Calu3 (cell line): ENCODE data around the gene MYLK. TPM values are rescaled to one million over a fixed set of nuclear protein-coding genes. Genes with fewer than 3 reads are reported as not detected.

Experiments
- BruUV-seq: library from RNA; stranded (reverse); fragments of 400-500 nt; replicated peaks from 2 replicates; lab custom pipeline; 2021; lab: Mats Ljungman, UMichigan
- CTCF ChIA-PET: fragments of 300-600 bp; sonication (Branson Sonifier 250); formaldehyde crosslinking; loops from one replicate; lab custom pipeline; 2022; ENCODE audit warnings: antibody characterized with exemption; lab: Charles Lee
- DNase-seq: peaks from one replicate; pipeline ENCODE4 v3.0.0; 2022
- H3K27ac Mint-ChIP-seq: one replicate; pipeline ENCODE4 v1.8.0; 2022; ENCODE audit warnings: mixed read lengths; ENCODE audit not compliant: unreplicated experiment
- H3K27me3 Mint-ChIP-seq: one replicate; pipeline ENCODE4 v1.8.0; 2022; ENCODE audit warnings: mixed read lengths; ENCODE audit not compliant: unreplicated experiment
- H3K36me3 Mint-ChIP-seq: one replicate; pipeline ENCODE4 v1.8.0; 2022; ENCODE audit warnings: mild to moderate bottlenecking, moderate library complexity, mixed read lengths; ENCODE audit not compliant: insufficient read depth, unreplicated experiment
- H3K4me1 Mint-ChIP-seq: one replicate; pipeline ENCODE4 v1.8.0; 2022; ENCODE audit warnings: mild to moderate bottlenecking, low read depth, mixed read lengths; ENCODE audit not compliant: unreplicated experiment
- H3K4me3 Mint-ChIP-seq: one replicate; pipeline ENCODE4 v1.8.0; 2022; ENCODE audit warnings: mild to moderate bottlenecking, low read depth, moderate library complexity, mixed read lengths; ENCODE audit not compliant: unreplicated experiment
- H3K9me3 Mint-ChIP-seq: one replicate; pipeline ENCODE4 v1.8.0; 2022; ENCODE audit warnings: low read depth, mixed read lengths; ENCODE audit not compliant: unreplicated experiment
- intact Hi-C: fragments of 100-400 bp; cut with micrococcal nuclease; formaldehyde crosslinking; loops from one replicate; pipeline ENCODE4 v1.10.0; 2022; ENCODE audit not compliant: unreplicated experiment
- total RNA-seq: library from RNA; stranded (reverse); gene quantifications from 2 replicates; pipeline ENCODE4 v1.2.3, GENCODE V29; 2022
- TF ChIP-seq, protein P1 (sequence below): fragments of 200-600 bp; IDR thresholded peaks from one replicate; pipeline ENCODE4 v1.8.0; 2022; ENCODE audit warnings: antibody characterized with exemption; ENCODE audit not compliant: unreplicated experiment

The MYLK gene
- total RNA-seq, 1 experiment from 2014 or later: 10.7 TPM

DNA sequence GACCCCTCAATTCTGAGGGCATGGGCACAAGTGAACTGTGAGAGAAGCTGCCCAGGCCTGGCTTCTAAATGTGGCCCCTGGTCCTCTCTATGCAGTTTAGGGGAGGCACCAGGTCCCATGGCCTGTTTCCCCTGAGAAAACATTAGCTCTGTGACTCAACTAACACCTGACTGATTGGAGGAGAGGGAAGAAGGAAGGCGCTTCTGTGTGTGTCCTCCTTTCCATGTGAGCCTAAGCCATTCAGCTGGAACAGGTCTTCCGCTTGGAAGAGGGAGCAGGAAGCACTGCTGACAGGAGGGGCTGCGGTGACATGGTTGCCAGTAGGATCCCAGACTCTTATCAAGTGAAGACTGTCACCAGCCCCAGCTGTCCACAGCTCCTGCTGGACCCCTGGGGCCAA lies 79.5 kb downstream of the MYLK start:
- Mint-ChIP-seq H3K36me3 (no peaks in the 10 kb centered on the region), H3K27me3 (no peaks in the 10 kb centered on the region), H3K9me3 (no peaks in the 10 kb centered on the region), H3K4me3 (no peak overlapping the region), H3K4me1 (peaks cover 19% of the 10 kb centered on the region), H3K27ac (no peak overlapping the region)
- no TSS peak for BruUV-seq
- intact Hi-C loops: no loop called here
- TF ChIP-seq, protein P1, sequence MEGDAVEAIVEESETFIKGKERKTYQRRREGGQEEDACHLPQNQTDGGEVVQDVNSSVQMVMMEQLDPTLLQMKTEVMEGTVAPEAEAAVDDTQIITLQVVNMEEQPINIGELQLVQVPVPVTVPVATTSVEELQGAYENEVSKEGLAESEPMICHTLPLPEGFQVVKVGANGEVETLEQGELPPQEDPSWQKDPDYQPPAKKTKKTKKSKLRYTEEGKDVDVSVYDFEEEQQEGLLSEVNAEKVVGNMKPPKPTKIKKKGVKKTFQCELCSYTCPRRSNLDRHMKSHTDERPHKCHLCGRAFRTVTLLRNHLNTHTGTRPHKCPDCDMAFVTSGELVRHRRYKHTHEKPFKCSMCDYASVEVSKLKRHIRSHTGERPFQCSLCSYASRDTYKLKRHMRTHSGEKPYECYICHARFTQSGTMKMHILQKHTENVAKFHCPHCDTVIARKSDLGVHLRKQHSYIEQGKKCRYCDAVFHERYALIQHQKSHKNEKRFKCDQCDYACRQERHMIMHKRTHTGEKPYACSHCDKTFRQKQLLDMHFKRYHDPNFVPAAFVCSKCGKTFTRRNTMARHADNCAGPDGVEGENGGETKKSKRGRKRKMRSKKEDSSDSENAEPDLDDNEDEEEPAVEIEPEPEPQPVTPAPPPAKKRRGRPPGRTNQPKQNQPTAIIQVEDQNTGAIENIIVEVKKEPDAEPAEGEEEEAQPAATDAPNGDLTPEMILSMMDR: no peak
- CTCF ChIA-PET: no interaction called here
- DNase-seq: no peak

GRCh38 chr3:123803521-123803920 lies 80.6 kb downstream of the MYLK start:
- TF ChIP-seq, protein P1: no peak
- no peak overlapping the region for H3K4me3 Mint-ChIP-seq
- CTCF ChIA-PET: no interaction called here
- intact Hi-C loops: no loop called here
- no peak overlapping the region for H3K27ac Mint-ChIP-seq
- no peak for DNase-seq
- no peaks in the 10 kb centered on the region for H3K9me3 Mint-ChIP-seq
- no peaks in the 10 kb centered on the region for H3K27me3 Mint-ChIP-seq
- BruUV-seq: no TSS peak
- peaks cover 24% of the 10 kb centered on the region for H3K4me1 Mint-ChIP-seq
- H3K36me3 Mint-ChIP-seq: no peaks in the 10 kb centered on the region

- TF ChIP-seq, protein P1: no peak
- Mint-ChIP-seq H3K4me3 (no peak overlapping the region), H3K27ac (no peak overlapping the region), H3K9me3 (no peaks in the 10 kb centered on the region), H3K27me3 (no peaks in the 10 kb centered on the region), H3K4me1 (peaks cover 12% of the 10 kb centered on the region), H3K36me3 (no peaks in the 10 kb centered on the region)
- no peak for DNase-seq
- CTCF ChIA-PET: no interaction called here
- intact Hi-C loops: no loop called here
- no TSS peak for BruUV-seq
These were observed 82.0 kb downstream of the MYLK start for GRCh38 chr3:123802007-123802625.

- no peak for DNase-seq
- H3K4me1 Mint-ChIP-seq: peaks cover 12% of the 10 kb centered on the region
- H3K4me3 Mint-ChIP-seq: no peak overlapping the region
- no peaks in the 10 kb centered on the region for H3K27me3 Mint-ChIP-seq
- no peak overlapping the region for H3K27ac Mint-ChIP-seq
- CTCF ChIA-PET: no interaction called here
- H3K9me3 Mint-ChIP-seq: no peaks in the 10 kb centered on the region
- H3K36me3 Mint-ChIP-seq: no peaks in the 10 kb centered on the region
- intact Hi-C loops: no loop called here
- TF ChIP-seq, protein P1: no peak
- BruUV-seq: no TSS peak
These were observed 82.7 kb downstream of the MYLK start for GRCh38 chr3:123801474-123801873.
